Liver (tissue), 9 donors: ENCODE measurements around the gene KRT36. TPM values are rescaled to one million over a fixed set of nuclear protein-coding genes. Genes with fewer than 3 reads are reported as not detected.

ENCODE experiments used
- DNase-seq: peaks from one replicate; pipeline ENCODE4 v3.0.0-alpha.2; 2017; ENCODE audit warnings: low spot score
- H3K27ac ChIP-seq, 2 donors: one replicate each; pipeline ENCODE4 v1.7.0; 2013; ENCODE audit warnings: inconsistent platforms in 2 of 2, low read length in 2 of 2, control low read depth in 1 of 2, low read depth in 1 of 2, mild to moderate bottlenecking in 1 of 2
- H3K27me3 ChIP-seq, 4 donors: one replicate each; pipeline versions ENCODE4 v1.6.1 to v1.7.0; 2013; ENCODE audit warnings: low read length in 3 of 4, inconsistent platforms in 1 of 4, mild to moderate bottlenecking in 1 of 4, moderate library complexity in 1 of 4; ENCODE audit not compliant: control insufficient read depth in 4 of 4, insufficient read depth in 4 of 4
- H3K36me3 ChIP-seq, 4 donors: one replicate each; pipeline versions ENCODE4 v1.6.1 to v1.7.0; 2013; ENCODE audit warnings: low read length in 3 of 4, mild to moderate bottlenecking in 3 of 4, low read depth in 1 of 4, moderate library complexity in 1 of 4; ENCODE audit not compliant: control insufficient read depth in 4 of 4, insufficient read depth in 3 of 4
- H3K4me1 ChIP-seq, 4 donors: one replicate each; pipeline versions ENCODE4 v1.6.1 to v1.7.0; 2013; ENCODE audit warnings: low read length in 3 of 4, mild to moderate bottlenecking in 3 of 4, moderate library complexity in 1 of 4; ENCODE audit not compliant: control insufficient read depth in 4 of 4, insufficient read depth in 4 of 4
- H3K4me3 ChIP-seq, 3 donors: one replicate each; pipeline versions ENCODE4 v1.6.1 to v1.7.0; 2013; ENCODE audit warnings: low read length in 3 of 3, control low read depth in 1 of 3, low read depth in 1 of 3, mild to moderate bottlenecking in 1 of 3
- H3K9ac ChIP-seq, 2 donors: one replicate each; pipeline ENCODE4 v1.7.0; 2013; ENCODE audit warnings: low read length in 2 of 2, mild to moderate bottlenecking in 2 of 2, moderate library complexity in 2 of 2, control low read depth in 1 of 2, low read depth in 1 of 2
- H3K9me3 ChIP-seq, 4 donors: one replicate each; pipeline versions ENCODE4 v1.6.1 to v1.7.0; 2013; ENCODE audit warnings: low read length in 3 of 4; ENCODE audit not compliant: control insufficient read depth in 4 of 4
- ATF3 ChIP-seq: IDR thresholded peaks from 2 replicates; pipeline ENCODE4 v1.6.1; 2016; ENCODE audit warnings: antibody characterized with exemption
- CTCF ChIP-seq: fragments of 150-350 bp; IDR thresholded peaks from 2 replicates; pipeline ENCODE4 v1.5.1; 2017; ENCODE audit warnings: improper control_type of control experiment, low read depth, low read length; ENCODE audit not compliant: missing input control
- FOXA1 ChIP-seq: IDR thresholded peaks from 2 replicates; pipeline ENCODE4 v1.6.1; 2016; ENCODE audit warnings: antibody characterized with exemption
- FOXA2 ChIP-seq: IDR thresholded peaks from 2 replicates; pipeline ENCODE4 v1.6.1; 2016; ENCODE audit warnings: antibody characterized with exemption
- GABPA ChIP-seq, 2 donors: IDR thresholded peaks in 1 of 2; conservative IDR thresholded peaks in 1 of 2; 2 replicates each; pipeline ENCODE4 v1.6.1; 2016; ENCODE audit warnings: antibody characterized with exemption in 2 of 2, mild to moderate bottlenecking in 1 of 2, moderate library complexity in 1 of 2
- HNF4G ChIP-seq: IDR thresholded peaks from 2 replicates; pipeline ENCODE4 v1.6.1; 2016; ENCODE audit warnings: antibody characterized with exemption
- JUND ChIP-seq, 2 donors: IDR thresholded peaks; 2 replicates each; pipeline ENCODE4 v1.6.1; 2016; ENCODE audit warnings: antibody characterized with exemption in 2 of 2
- MAX ChIP-seq: IDR thresholded peaks from 2 replicates; pipeline ENCODE4 v1.6.1; 2016; ENCODE audit warnings: antibody characterized with exemption
- NR2F2 ChIP-seq: IDR thresholded peaks from 2 replicates; pipeline ENCODE4 v1.6.1; 2016; ENCODE audit warnings: antibody characterized with exemption
- REST ChIP-seq: IDR thresholded peaks from 2 replicates; pipeline ENCODE4 v1.6.1; 2016; ENCODE audit warnings: antibody characterized with exemption, mild to moderate bottlenecking
- SP1 ChIP-seq: IDR thresholded peaks from 2 replicates; pipeline ENCODE4 v1.6.1; 2018; ENCODE audit warnings: antibody characterized with exemption, mild to moderate bottlenecking
- TAF1 ChIP-seq: conservative IDR thresholded peaks from 2 replicates; pipeline ENCODE4 v1.6.1; 2016; ENCODE audit warnings: antibody characterized with exemption, mild to moderate bottlenecking
- WGBS: extraction: QIAGEN DNeasy Blood & Tissue Kit; methylation state at CpG from one replicate; pipeline ENCODE4 v1.1.7; 2013; 5-methylcytosine and 5-hydroxymethylcytosine counted together
- polyA plus RNA-seq, 2 donors: library from polyadenylated mRNA; stranded (reverse) in 1 of 2; unstranded in 1 of 2; fragments of 200-250 nt in 1 of 2; fragments of >200 nt in 1 of 2; fragmentation: Nextera tagmentation in 1 of 2; extraction: Ambion mirVana in 1 of 2; gene quantifications; one replicate each; pipeline versions ENCODE4 v1.2.1 to v1.2.3, GENCODE V29; 2013 to 2015
- total RNA-seq, 2 donors: library from RNA; depleted of rRNA; stranded (reverse); fragments of >200 nt; gene quantifications; one replicate each; pipeline ENCODE4 v1.2.3, GENCODE V29; 2014
- donor health status: healthy.
- donor health status: healthy.
- donor health status: healthy.
- donor health status: healthy.
- donor health status: healthy.

Gene KRT36
- total and polyA plus RNA-seq, 4 donors: 0.05 TPM; not detected in 3

- no peak for TF ChIP-seq SP1
- TF ChIP-seq NR2F2: no peak
- no peak for TF ChIP-seq HNF4G
- no peak for TF ChIP-seq ATF3
- TF ChIP-seq GABPA (IDR thresholded peaks at IDR 0.05 in 1 of 2, conservative IDR thresholded peaks at IDR 0.05 in 1 of 2): no peak
- TF ChIP-seq CTCF: no peak
- TF ChIP-seq TAF1: no peak
- TF ChIP-seq REST: no peak
- no peak for TF ChIP-seq FOXA1
- TF ChIP-seq FOXA2: no peak
- Histone ChIP-seq H3K4me1 (no peaks in the 10 kb centered on the region), H3K4me3 (no peak overlapping the region), H3K27ac (no peak overlapping the region), H3K36me3 (no peaks in the 10 kb centered on the region), H3K27me3 (no peaks in the 10 kb centered on the region), H3K9ac (no peak overlapping the region), H3K9me3 (no peaks in the 10 kb centered on the region)
- WGBS: 79% methylated on average over 3 of the region's 3 CpGs
- DNase-seq: no peak
Measured at GRCh38 chr17:41518031-41518430, 28.3 kb upstream of the KRT36 start.

GRCh38 chr17:41516830-41517283 is 27.1 kb upstream of the KRT36 start:
- no peaks in the 10 kb centered on the region for H3K36me3 ChIP-seq

GRCh38 chr17:41516147-41516829 is 26.6 kb upstream of the KRT36 start:
- H3K4me3 ChIP-seq: no peak overlapping the region
- no peak overlapping the region for H3K27ac ChIP-seq

More at GRCh38 chr17:41516830-41517283, 27.1 kb upstream of the KRT36 start:
- Histone ChIP-seq H3K4me1 (no peaks in the 10 kb centered on the region), H3K27me3 (no peaks in the 10 kb centered on the region), H3K9ac (no peak overlapping the region), H3K27ac (no peak overlapping the region), H3K4me3 (no peak overlapping the region), H3K9me3 (no peaks in the 10 kb centered on the region)
- TF ChIP-seq JUND (IDR thresholded peaks at IDR 0.05): no peak
- WGBS: 89% methylated on average over 14 of the region's 14 CpGs
- no peak for DNase-seq

More at GRCh38 chr17:41516147-41516829, 26.6 kb upstream of the KRT36 start:
- H3K4me1 ChIP-seq: no peaks in the 10 kb centered on the region
- no peaks in the 10 kb centered on the region for H3K9me3 ChIP-seq
- WGBS: 87% methylated on average over 14 of the region's 14 CpGs
- no peak overlapping the region for H3K9ac ChIP-seq
- no peaks in the 10 kb centered on the region for H3K36me3 ChIP-seq
- no peak for DNase-seq
- TF ChIP-seq FOXA1: no peak
- no peak for TF ChIP-seq CTCF
- no peak for TF ChIP-seq NR2F2
- no peak for TF ChIP-seq ATF3
- no peak for TF ChIP-seq GABPA (IDR thresholded peaks at IDR 0.05 in 1 of 2, conservative IDR thresholded peaks at IDR 0.05 in 1 of 2)
- TF ChIP-seq REST: no peak
- no peak for TF ChIP-seq MAX
- H3K27me3 ChIP-seq: no peaks in the 10 kb centered on the region
